Calu3 (cell line): ENCODE results near the gene SLC17A2. TPM values are rescaled to one million over a fixed set of nuclear protein-coding genes. Genes with fewer than 3 reads are reported as not detected.

Experiments
- BruUV-seq: library from RNA; stranded (reverse); fragments of 400-500 nt; replicated peaks from 2 replicates; lab custom pipeline; 2021; lab: Mats Ljungman, UMichigan
- CTCF ChIA-PET: fragments of 300-600 bp; sonication (Branson Sonifier 250); formaldehyde crosslinking; loops from one replicate; lab custom pipeline; 2022; ENCODE audit warnings: antibody characterized with exemption; lab: Charles Lee
- DNase-seq: peaks from one replicate; pipeline ENCODE4 v3.0.0; 2022
- H3K27ac Mint-ChIP-seq: one replicate; pipeline ENCODE4 v1.8.0; 2022; ENCODE audit warnings: mixed read lengths; ENCODE audit not compliant: unreplicated experiment
- H3K27me3 Mint-ChIP-seq: one replicate; pipeline ENCODE4 v1.8.0; 2022; ENCODE audit warnings: mixed read lengths; ENCODE audit not compliant: unreplicated experiment
- H3K36me3 Mint-ChIP-seq: one replicate; pipeline ENCODE4 v1.8.0; 2022; ENCODE audit warnings: mild to moderate bottlenecking, moderate library complexity, mixed read lengths; ENCODE audit not compliant: insufficient read depth, unreplicated experiment
- H3K4me1 Mint-ChIP-seq: one replicate; pipeline ENCODE4 v1.8.0; 2022; ENCODE audit warnings: mild to moderate bottlenecking, low read depth, mixed read lengths; ENCODE audit not compliant: unreplicated experiment
- H3K4me3 Mint-ChIP-seq: one replicate; pipeline ENCODE4 v1.8.0; 2022; ENCODE audit warnings: mild to moderate bottlenecking, low read depth, moderate library complexity, mixed read lengths; ENCODE audit not compliant: unreplicated experiment
- H3K9me3 Mint-ChIP-seq: one replicate; pipeline ENCODE4 v1.8.0; 2022; ENCODE audit warnings: low read depth, mixed read lengths; ENCODE audit not compliant: unreplicated experiment
- CTCF ChIP-seq: fragments of 200-600 bp; IDR thresholded peaks from one replicate; pipeline ENCODE4 v1.8.0; 2022; ENCODE audit warnings: antibody characterized with exemption; ENCODE audit not compliant: unreplicated experiment
- intact Hi-C: fragments of 100-400 bp; cut with micrococcal nuclease; formaldehyde crosslinking; loops from one replicate; pipeline ENCODE4 v1.10.0; 2022; ENCODE audit not compliant: unreplicated experiment
- total RNA-seq: library from RNA; stranded (reverse); gene quantifications from 2 replicates; pipeline ENCODE4 v1.2.3, GENCODE V29; 2022

SLC17A2 gene
- total RNA-seq, 1 experiment from 2014 or later: not detected

- no peak for DNase-seq
- peaks cover 42% of the 10 kb centered on the region for H3K4me1 Mint-ChIP-seq
- no peak overlapping the region for H3K4me3 Mint-ChIP-seq
- H3K27me3 Mint-ChIP-seq: no peaks in the 10 kb centered on the region
- no TSS peak for BruUV-seq
- intact Hi-C loops: no loop called here
- no peaks in the 10 kb centered on the region for H3K9me3 Mint-ChIP-seq
- H3K36me3 Mint-ChIP-seq: no peaks in the 10 kb centered on the region
- CTCF ChIA-PET: interaction anchor here (0.6 kb wide), 1 partner anchor 1389 kb away, joined by 4 read pairs; no protein-coding TSS in a partner anchor
- H3K27ac Mint-ChIP-seq: no peak overlapping the region
- no peak for TF ChIP-seq CTCF
These were observed 60.7 kb downstream of the SLC17A2 start for GRCh38 chr6:25869840-25870239.

GRCh38 chr6:25868436-25869183 is 61.9 kb downstream of the SLC17A2 start:
- no peak for DNase-seq
- Mint-ChIP-seq H3K36me3 (no peaks in the 10 kb centered on the region), H3K27me3 (no peaks in the 10 kb centered on the region), H3K4me3 (no peak overlapping the region), H3K27ac (no peak overlapping the region), H3K4me1 (peaks cover 37% of the 10 kb centered on the region), H3K9me3 (peaks cover 10% of the 10 kb centered on the region)
- BruUV-seq: no TSS peak
- intact Hi-C loops: no loop called here
- CTCF ChIA-PET: interaction anchor here (1.0 kb wide), 1 partner anchor 23 kb away, joined by 3 read pairs; no protein-coding TSS in a partner anchor
- no peak for TF ChIP-seq CTCF

GRCh38 chr6:25866011-25866410 is 64.5 kb downstream of the SLC17A2 start:
- BruUV-seq: no TSS peak
- intact Hi-C loops: no loop called here
- Mint-ChIP-seq H3K4me3 (no peak overlapping the region), H3K27me3 (no peaks in the 10 kb centered on the region), H3K9me3 (peaks cover 10% of the 10 kb centered on the region), H3K4me1 (peaks cover 25% of the 10 kb centered on the region), H3K27ac (no peak overlapping the region), H3K36me3 (no peaks in the 10 kb centered on the region)
- TF ChIP-seq CTCF: no peak
- CTCF ChIA-PET: no interaction called here
- DNase-seq: peak; percentile 39

- intact Hi-C loops: no loop called here
- no peak overlapping the region for H3K27ac Mint-ChIP-seq
These were observed 67.1 kb downstream of the SLC17A2 start for GRCh38 chr6:25863360-25863759.

More at GRCh38 chr6:25863360-25863759, 67.1 kb downstream of the SLC17A2 start:
- no TSS peak for BruUV-seq
- no peaks in the 10 kb centered on the region for H3K36me3 Mint-ChIP-seq
- H3K9me3 Mint-ChIP-seq: peaks cover 10% of the 10 kb centered on the region
- DNase-seq: no peak
- CTCF ChIA-PET: interaction anchor here (1.0 kb wide), 1 partner anchor 35 kb away, joined by 3 read pairs; no protein-coding TSS in a partner anchor
- peaks cover 28% of the 10 kb centered on the region for H3K4me1 Mint-ChIP-seq
- no peak for TF ChIP-seq CTCF
- H3K4me3 Mint-ChIP-seq: no peak overlapping the region
- H3K27me3 Mint-ChIP-seq: no peaks in the 10 kb centered on the region

Other genes with a start within 250 kb of the SLC17A2 start
- gene SLC17A4, start 175.9 kb downstream of the SLC17A2 start, total RNA-seq: 1.9 and 3.4 TPM in 2 replicates
- gene SLC17A1, start 98.6 kb downstream of the SLC17A2 start, total RNA-seq: not detected in 2 replicates
- gene SLC17A3, start 56.4 kb downstream of the SLC17A2 start, total RNA-seq: not detected in 2 replicates
- gene TRIM38, start 32.1 kb upstream of the SLC17A2 start, total RNA-seq: 20.6 and 26.1 TPM in 2 replicates
- 24.9 and 27.1 TPM in 2 replicates for gene HFE, start 156.7 kb upstream of the SLC17A2 start, total RNA-seq